ENCODE measurements around the gene MRPS18B. TPM values are rescaled to one million over a fixed set of nuclear protein-coding genes. Genes with fewer than 3 reads are reported as not detected.

Gene MRPS18B
- total RNA-seq, 1 experiment from 2014 or later, result 70.4 TPM

DNA sequence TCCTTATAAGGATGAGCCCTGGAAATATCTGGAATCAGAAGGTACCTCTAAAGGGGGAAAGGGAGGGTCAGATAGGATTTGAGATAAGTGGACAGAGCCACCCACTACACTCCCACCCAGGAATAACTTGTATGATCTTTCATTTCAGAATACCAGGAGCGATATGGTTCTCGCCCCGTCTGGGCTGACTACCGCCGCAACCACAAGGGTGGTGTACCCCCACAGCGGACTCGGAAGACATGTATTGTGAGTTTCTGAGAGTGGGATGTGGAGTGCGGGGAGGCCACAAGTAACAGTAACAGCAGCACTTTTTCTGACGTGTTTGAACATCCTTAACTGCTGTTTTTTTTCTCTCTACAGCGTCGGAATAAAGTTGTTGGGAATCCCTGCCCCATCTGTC, 1.9 kb downstream of the MRPS18B start:
- DNase-seq (ENCODE audit: low spot score), result no peak
- peaks cover 6% of the 10 kb centered on the region for H3K4me1 ChIP-seq (ENCODE audit: insufficient read depth, low read length, poor library complexity, severe bottlenecking)
- H3K27ac ChIP-seq (ENCODE audit: low read depth, low read length, poor library complexity, severe bottlenecking), result no peak overlapping the region

DNA sequence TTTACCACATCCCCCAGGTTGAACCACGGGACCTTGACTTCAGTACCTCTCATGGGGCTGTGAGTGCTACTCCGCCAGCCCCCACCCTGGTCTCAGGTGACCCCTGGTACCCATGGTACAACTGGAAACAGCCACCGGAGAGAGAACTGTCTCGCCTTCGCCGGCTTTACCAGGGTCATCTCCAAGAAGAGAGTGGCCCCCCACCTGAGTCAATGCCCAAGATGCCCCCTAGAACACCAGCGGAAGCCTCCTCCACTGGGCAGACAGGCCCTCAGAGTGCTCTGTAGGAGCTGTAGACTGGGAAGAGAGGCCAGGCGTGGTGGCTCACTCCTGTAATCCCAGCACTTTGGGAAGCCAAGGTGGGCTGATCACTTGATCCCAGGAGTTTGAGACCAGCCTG, 7.9 kb downstream of the MRPS18B start:
- no peaks in the 10 kb centered on the region for H3K27me3 ChIP-seq (replicated peaks; ENCODE audit: insufficient read depth, low read depth, low read length, poor library complexity)
- no peaks in the 10 kb centered on the region for H3K4me1 ChIP-seq (ENCODE audit: insufficient read depth, low read length, poor library complexity, severe bottlenecking)
- no peak overlapping the region for H3K4me3 ChIP-seq (ENCODE audit: low read depth, low read length, poor library complexity, severe bottlenecking)
- no peak for TF ChIP-seq EZH2 (IDR thresholded peaks at IDR 0.05; ENCODE audit: borderline replicate concordance, low read depth, low read length, poor library complexity, severe bottlenecking)
- no peak for TF ChIP-seq CTCF (conservative IDR thresholded peaks at IDR 0.05; ENCODE audit: low read depth, low read length)
- intact Hi-C loops (cut with micrococcal nuclease; ENCODE audit: unreplicated experiment), result no loop called here
- DNase-seq (ENCODE audit: low spot score), result no peak
- CTCF ChIA-PET, result no interaction called here
- no peak overlapping the region for H3K27ac ChIP-seq (ENCODE audit: low read depth, low read length, poor library complexity, severe bottlenecking)
- POLR2A ChIA-PET (ENCODE audit: low non-redundant PET), result interaction anchor here (0.6 kb wide), 1 partner anchor 11 kb away, joined by 3 read pairs; no protein-coding TSS in a partner anchor
- no peaks in the 10 kb centered on the region for H3K9me3 ChIP-seq (ENCODE audit: low read depth, low read length, poor library complexity, severe bottlenecking)
- no TSS peak for BruUV-seq (replicated peaks)
- H3K36me3 ChIP-seq (ENCODE audit: insufficient read depth, low read length, poor library complexity, severe bottlenecking), result peaks cover 63% of the 10 kb centered on the region

More for the DNA sequence above, 1.9 kb downstream of the MRPS18B start:
- no peaks in the 10 kb centered on the region for H3K9me3 ChIP-seq (ENCODE audit: low read depth, low read length, poor library complexity, severe bottlenecking)
- BruUV-seq (replicated peaks), result no TSS peak
- intact Hi-C loops (cut with micrococcal nuclease; ENCODE audit: unreplicated experiment), result no loop called here
- ChIA-PET POLR2A (ENCODE audit: low non-redundant PET) (interaction anchor here (0.6 kb wide), 1 partner anchor 258 kb away, joined by 4 read pairs; no protein-coding TSS in a partner anchor), CTCF (no interaction called here)
- TF ChIP-seq EZH2 (IDR thresholded peaks at IDR 0.05; ENCODE audit: borderline replicate concordance, low read depth, low read length, poor library complexity, severe bottlenecking) (no peak), CTCF (conservative IDR thresholded peaks at IDR 0.05; ENCODE audit: low read depth, low read length) (no peak)
- H3K27me3 ChIP-seq (replicated peaks; ENCODE audit: insufficient read depth, low read depth, low read length, poor library complexity), result no peaks in the 10 kb centered on the region
- H3K4me3 ChIP-seq (ENCODE audit: low read depth, low read length, poor library complexity, severe bottlenecking), result no peak overlapping the region
- peaks cover 59% of the 10 kb centered on the region for H3K36me3 ChIP-seq (ENCODE audit: insufficient read depth, low read length, poor library complexity, severe bottlenecking)

- Histone ChIP-seq H3K4me3 (ENCODE audit: low read depth, low read length, poor library complexity, severe bottlenecking) (peak within 1 kb of the TSS; percentile 82), H3K9me3 (ENCODE audit: low read depth, low read length, poor library complexity, severe bottlenecking) (no peaks in the 10 kb centered on the region), H3K36me3 (ENCODE audit: insufficient read depth, low read length, poor library complexity, severe bottlenecking) (peaks cover 54% of the 10 kb centered on the region), H3K27ac (ENCODE audit: low read depth, low read length, poor library complexity, severe bottlenecking) (peak within 1 kb of the TSS; percentile 90), H3K27me3 (replicated peaks; ENCODE audit: insufficient read depth, low read depth, low read length, poor library complexity) (no peaks in the 10 kb centered on the region), H3K4me1 (ENCODE audit: insufficient read depth, low read length, poor library complexity, severe bottlenecking) (no peaks in the 10 kb centered on the region)
- POLR2A ChIA-PET (ENCODE audit: low non-redundant PET), result no interaction called here
- TF ChIP-seq CTCF (conservative IDR thresholded peaks at IDR 0.05; ENCODE audit: low read depth, low read length) (peak; percentile 53), EZH2 (IDR thresholded peaks at IDR 0.05; ENCODE audit: borderline replicate concordance, low read depth, low read length, poor library complexity, severe bottlenecking) (no peak)
- BruUV-seq (replicated peaks), result no TSS peak
- CTCF ChIA-PET, result no interaction called here
- intact Hi-C loops (cut with micrococcal nuclease; ENCODE audit: unreplicated experiment), result no loop called here
- peak; percentile 92 for DNase-seq (ENCODE audit: low spot score)
Observed at GRCh38 chr6:30626484-30627366, 9.1 kb downstream of the MRPS18B start, which contains the start of gene ATAT1. ATAT1 (plus strand) TSS chr6:30626874.

All from A673 (cell line).